ENCODE results near the gene CFAP90.

The CFAP90 gene

DNA sequence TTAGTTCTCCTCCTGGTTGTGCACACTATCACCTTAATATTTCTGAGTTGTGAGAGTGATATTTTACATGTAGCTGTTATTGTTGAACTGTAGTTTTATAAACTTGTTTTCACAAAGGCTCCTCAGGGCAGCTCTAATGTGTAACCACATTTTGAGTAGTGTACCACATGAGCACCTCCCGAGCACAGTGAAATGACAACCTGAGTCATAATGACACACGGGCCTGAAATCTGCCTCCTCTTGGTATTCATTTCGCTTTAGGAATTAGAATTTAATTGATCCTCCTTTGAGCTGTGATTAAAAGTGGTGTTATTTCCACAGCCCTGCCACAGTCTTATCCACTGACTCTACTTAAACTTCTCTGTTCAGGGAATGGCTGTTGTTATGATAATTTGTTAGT is 25.9 kb upstream of the CFAP90 start:
- no peak overlapping the region for H3K4me3 ChIP-seq (replicated peaks in 1 of 2; ENCODE audit: low read depth in 2 of 2, low read length in 2 of 2)
- TF ChIP-seq, protein P1, sequence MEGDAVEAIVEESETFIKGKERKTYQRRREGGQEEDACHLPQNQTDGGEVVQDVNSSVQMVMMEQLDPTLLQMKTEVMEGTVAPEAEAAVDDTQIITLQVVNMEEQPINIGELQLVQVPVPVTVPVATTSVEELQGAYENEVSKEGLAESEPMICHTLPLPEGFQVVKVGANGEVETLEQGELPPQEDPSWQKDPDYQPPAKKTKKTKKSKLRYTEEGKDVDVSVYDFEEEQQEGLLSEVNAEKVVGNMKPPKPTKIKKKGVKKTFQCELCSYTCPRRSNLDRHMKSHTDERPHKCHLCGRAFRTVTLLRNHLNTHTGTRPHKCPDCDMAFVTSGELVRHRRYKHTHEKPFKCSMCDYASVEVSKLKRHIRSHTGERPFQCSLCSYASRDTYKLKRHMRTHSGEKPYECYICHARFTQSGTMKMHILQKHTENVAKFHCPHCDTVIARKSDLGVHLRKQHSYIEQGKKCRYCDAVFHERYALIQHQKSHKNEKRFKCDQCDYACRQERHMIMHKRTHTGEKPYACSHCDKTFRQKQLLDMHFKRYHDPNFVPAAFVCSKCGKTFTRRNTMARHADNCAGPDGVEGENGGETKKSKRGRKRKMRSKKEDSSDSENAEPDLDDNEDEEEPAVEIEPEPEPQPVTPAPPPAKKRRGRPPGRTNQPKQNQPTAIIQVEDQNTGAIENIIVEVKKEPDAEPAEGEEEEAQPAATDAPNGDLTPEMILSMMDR (IDR thresholded peaks at IDR 0.05; ENCODE audit: low read depth, low read length) = no peak
- peak; percentile 13 to 70 for DNase-seq (ENCODE audit: low read depth in 2 of 2)

DNA sequence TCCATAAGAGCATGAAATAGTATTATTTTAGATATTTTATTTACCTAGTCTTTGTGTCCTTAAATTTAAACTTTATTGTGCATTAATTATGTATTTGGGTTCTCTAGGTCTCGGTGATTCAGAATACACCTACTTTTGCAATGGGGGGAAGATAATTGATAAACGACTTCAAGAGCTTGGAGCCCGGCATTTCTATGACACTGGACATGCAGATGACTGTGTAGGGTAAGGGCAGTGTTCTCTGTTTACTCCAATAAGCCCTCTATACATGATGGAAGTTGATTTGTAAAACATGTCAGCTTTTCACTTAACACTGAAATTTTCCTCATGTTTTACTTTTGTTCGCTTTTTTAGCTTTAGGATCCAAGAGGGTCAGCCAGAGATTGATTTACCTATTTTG is 24.2 kb upstream of the CFAP90 start:
- DNase-seq (ENCODE audit: low read depth in 2 of 2) = no peak
- H3K4me3 ChIP-seq (replicated peaks in 1 of 2; ENCODE audit: low read depth in 2 of 2, low read length in 2 of 2) = no peak overlapping the region
- TF ChIP-seq, protein P1 (IDR thresholded peaks at IDR 0.05; ENCODE audit: low read depth, low read length) = no peak

DNA sequence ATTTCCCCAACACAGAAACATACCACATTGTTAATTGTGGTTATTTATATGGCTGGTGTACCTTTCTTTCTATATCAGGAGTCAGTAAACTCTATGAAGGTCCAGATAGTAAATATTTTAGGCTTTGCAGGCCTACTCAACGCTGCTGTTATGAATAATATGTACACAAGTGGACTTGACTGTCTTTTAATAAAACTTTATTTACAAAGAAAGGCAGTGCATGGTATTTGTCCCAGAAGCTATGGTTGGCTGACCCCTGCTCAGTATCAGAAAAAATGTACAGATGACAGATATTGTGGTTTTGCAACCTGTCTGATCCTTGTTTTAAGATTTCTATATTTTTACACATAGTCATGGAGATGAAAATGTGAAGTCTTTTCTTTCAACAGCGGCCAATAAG is 23.7 kb upstream of the CFAP90 start:
- H3K4me3 ChIP-seq (replicated peaks in 1 of 2; ENCODE audit: low read depth in 2 of 2, low read length in 2 of 2) = no peak overlapping the region
- TF ChIP-seq, protein P1 (IDR thresholded peaks at IDR 0.05; ENCODE audit: low read depth, low read length) = no peak
- DNase-seq (ENCODE audit: low read depth in 2 of 2) = no peak

DNA sequence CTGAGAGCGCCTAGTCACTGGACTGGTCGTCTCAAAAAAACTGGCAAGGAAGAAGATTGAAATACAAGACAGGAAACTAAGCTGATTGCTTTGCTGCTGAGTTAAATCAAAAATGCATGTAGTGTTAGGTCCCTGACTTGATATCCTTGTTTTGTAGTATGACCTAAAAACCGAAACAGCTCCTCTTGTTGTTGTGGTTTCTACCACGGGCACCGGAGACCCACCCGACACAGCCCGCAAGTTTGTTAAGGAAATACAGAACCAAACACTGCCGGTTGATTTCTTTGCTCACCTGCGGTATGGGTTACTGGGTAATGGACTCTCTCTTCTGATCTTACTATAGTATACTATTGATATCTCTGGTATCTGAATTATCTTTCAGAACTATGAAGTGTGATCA is 22.3 kb upstream of the CFAP90 start:
- DNase-seq (ENCODE audit: low read depth in 2 of 2) = no peak
- TF ChIP-seq, protein P1 (IDR thresholded peaks at IDR 0.05; ENCODE audit: low read depth, low read length) = no peak
- H3K4me3 ChIP-seq (replicated peaks in 1 of 2; ENCODE audit: low read depth in 2 of 2, low read length in 2 of 2) = no peak overlapping the region

DNA sequence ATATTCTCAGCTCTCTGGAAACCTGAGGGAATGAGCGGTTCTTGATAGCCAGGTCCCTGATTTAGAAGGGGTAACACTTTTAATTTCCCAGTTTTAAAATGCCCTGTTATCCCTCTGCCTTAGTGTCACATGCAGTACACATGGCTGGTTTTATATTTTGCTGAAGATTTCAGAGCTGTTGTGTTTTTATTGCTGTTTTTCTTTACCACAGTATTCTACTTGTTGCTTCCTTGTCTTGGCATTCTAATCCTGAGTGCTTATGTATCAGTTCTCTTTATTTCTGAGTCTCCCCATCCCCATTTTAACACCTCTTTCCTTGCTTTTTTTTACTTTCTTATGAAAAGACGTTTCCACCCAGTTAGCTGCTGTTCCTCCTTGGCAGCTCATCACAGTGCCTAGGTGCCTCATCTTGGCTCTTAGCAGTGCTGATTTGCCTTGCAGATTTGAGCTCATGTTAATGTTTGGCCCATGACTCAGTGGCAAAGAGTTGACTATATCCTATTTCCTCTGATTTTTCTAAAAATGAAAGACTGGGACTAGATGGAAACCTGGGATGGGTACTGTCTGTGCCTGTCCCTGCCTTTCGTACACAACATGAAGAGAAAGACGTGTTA is 21.7 kb upstream of the CFAP90 start:
- TF ChIP-seq, protein P1 (IDR thresholded peaks at IDR 0.05; ENCODE audit: low read depth, low read length) = no peak
- DNase-seq (ENCODE audit: low read depth in 2 of 2) = no peak
- H3K4me3 ChIP-seq (replicated peaks in 1 of 2; ENCODE audit: low read depth in 2 of 2, low read length in 2 of 2) = no peak overlapping the region

DNA sequence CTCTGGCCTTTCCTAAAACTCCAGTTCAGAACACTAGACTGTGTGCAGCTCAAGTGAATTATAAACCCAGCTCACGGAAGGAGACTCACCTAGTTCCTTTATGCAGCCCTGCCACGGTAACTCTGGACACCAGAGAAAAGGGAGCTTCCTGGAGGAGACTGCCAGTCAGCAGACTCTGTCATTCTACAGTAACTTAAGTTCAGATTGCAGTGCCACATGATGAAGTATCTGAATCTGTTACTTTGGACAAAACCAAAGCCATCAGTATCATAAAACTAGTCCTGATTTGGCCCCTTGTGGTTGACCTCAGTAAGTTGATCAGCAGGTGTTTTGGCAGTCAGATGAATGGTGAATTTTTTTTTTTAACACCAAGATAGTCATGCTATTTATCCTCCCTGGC is 20.7 kb upstream of the CFAP90 start:
- TF ChIP-seq, protein P1 (IDR thresholded peaks at IDR 0.05; ENCODE audit: low read depth, low read length) = no peak
- no peak overlapping the region for H3K4me3 ChIP-seq (replicated peaks in 1 of 2; ENCODE audit: low read depth in 2 of 2, low read length in 2 of 2)
- no peak for DNase-seq (ENCODE audit: low read depth in 2 of 2)

All from cardiac fibroblast (primary cell).